Vagina (tissue), 2 donors: ENCODE data around the gene HCN4. TPM values are rescaled to one million over a fixed set of nuclear protein-coding genes. Genes with fewer than 3 reads are reported as not detected.

Experiments
- DNase-seq, 2 donors: peaks; one replicate each; pipeline ENCODE4 v3.0.0-alpha.2; 2017; ENCODE audit errors: extremely low spot score in 2 of 2
- H3K27ac ChIP-seq: fragments of 200-600 bp; sonication (generic); one replicate; pipeline ENCODE4 v1.5.1; 2019
- H3K27me3 ChIP-seq: fragments of 200-600 bp; sonication (generic); one replicate; pipeline ENCODE4 v1.5.1; 2019
- H3K36me3 ChIP-seq, 2 donors: fragments of 200-600 bp; sonication (generic); one replicate each; pipeline ENCODE4 v1.5.1; 2017 to 2019
- H3K4me1 ChIP-seq: fragments of 200-600 bp; sonication (generic); one replicate; pipeline ENCODE4 v1.5.1; 2019
- H3K4me3 ChIP-seq, 2 donors: fragments of 200-600 bp; sonication (generic); 1 replicate in 1 of 2; 2 replicates in 1 of 2; pipeline ENCODE4 v1.5.1; 2016 to 2019
- H3K9me3 ChIP-seq: fragments of 200-600 bp; sonication (generic); one replicate; pipeline ENCODE4 v1.5.1; 2019
- CTCF ChIP-seq, 3 experiments: fragments of 450-650 bp in 2 of 3; fragments of 200-600 bp in 1 of 3; sonication (generic) in 1 of 3; IDR thresholded peaks; one replicate each; pipeline ENCODE4 v1.5.1; 2017 to 2019; ENCODE audit warnings: antibody characterized with exemption in 3 of 3, mild to moderate bottlenecking in 2 of 3, moderate library complexity in 2 of 3
- POLR2A ChIP-seq, 2 donors: fragments of 450-650 bp; IDR thresholded peaks; one replicate each; pipeline ENCODE4 v1.6.1; 2017; ENCODE audit warnings: antibody characterized with exemption in 2 of 2, mild to moderate bottlenecking in 2 of 2, moderate library complexity in 2 of 2
- POLR2AphosphoS5 ChIP-seq, 2 donors: sonication (generic); formaldehyde crosslinking; IDR thresholded peaks; one replicate each; pipeline ENCODE4 v1.9.0; 2017; ENCODE audit warnings: antibody characterized with exemption in 2 of 2, mild to moderate bottlenecking in 2 of 2, low read depth in 1 of 2; ENCODE audit not compliant: insufficient read depth in 1 of 2
- intact Hi-C: fragments of 100-400 bp; cut with DNase I; formaldehyde crosslinking; loops from one replicate; pipeline ENCODE4 v1.15.1; 2023
- total RNA-seq: library from RNA; depleted of rRNA; stranded (reverse); fragments of >200 nt; gene quantifications from one replicate; pipeline ENCODE4 v1.2.3, GENCODE V29; 2016

HCN4 gene
- total RNA-seq, 1 donor from 2014 or later: 0.25 TPM

- TF ChIP-seq POLR2A (IDR thresholded peaks at IDR 0.05) (no peak), POLR2AphosphoS5 (IDR thresholded peaks at IDR 0.05; ENCODE audit: insufficient read depth in 1 of 2, low read depth in 1 of 2) (no peak), CTCF (IDR thresholded peaks at IDR 0.05) (no peak)
- H3K27ac ChIP-seq: no peak overlapping the region
- no peaks in the 10 kb centered on the region for H3K27me3 ChIP-seq
- H3K4me3 ChIP-seq: no peak overlapping the region
- no peaks in the 10 kb centered on the region for H3K9me3 ChIP-seq
- intact Hi-C loops: no loop called here
- DNase-seq: no peak
- no peaks in the 10 kb centered on the region for H3K4me1 ChIP-seq
- H3K36me3 ChIP-seq: peaks cover 0 to 14% of the 10 kb centered on the region in 2 donors
These were observed 73.0 kb downstream of the HCN4 start for GRCh38 chr15:73295630-73296286.

GRCh38 chr15:73293773-73294172 lies 75.0 kb downstream of the HCN4 start:
- DNase-seq: no peak
- peaks cover 0 to 17% of the 10 kb centered on the region in 2 donors for H3K36me3 ChIP-seq

GRCh38 chr15:73291441-73291840 lies 77.3 kb downstream of the HCN4 start:
- intact Hi-C loops: no loop called here
- Histone ChIP-seq H3K4me3 (no peak overlapping the region), H3K27ac (no peak overlapping the region), H3K9me3 (no peaks in the 10 kb centered on the region), H3K4me1 (no peaks in the 10 kb centered on the region), H3K36me3 (peaks cover 0 to 31% of the 10 kb centered on the region in 2 donors), H3K27me3 (no peaks in the 10 kb centered on the region)
- no peak for TF ChIP-seq POLR2A (IDR thresholded peaks at IDR 0.05)
- TF ChIP-seq CTCF (IDR thresholded peaks at IDR 0.05): no peak
- TF ChIP-seq POLR2AphosphoS5 (IDR thresholded peaks at IDR 0.05; ENCODE audit: insufficient read depth in 1 of 2, low read depth in 1 of 2): no peak
- DNase-seq: no peak

More at GRCh38 chr15:73293773-73294172, 75.0 kb downstream of the HCN4 start:
- Histone ChIP-seq H3K9me3 (no peaks in the 10 kb centered on the region), H3K4me3 (no peak overlapping the region), H3K27ac (no peak overlapping the region), H3K4me1 (no peaks in the 10 kb centered on the region), H3K27me3 (no peaks in the 10 kb centered on the region)
- TF ChIP-seq POLR2A (IDR thresholded peaks at IDR 0.05) (no peak), POLR2AphosphoS5 (IDR thresholded peaks at IDR 0.05; ENCODE audit: insufficient read depth in 1 of 2, low read depth in 1 of 2) (no peak)
- intact Hi-C loops: no loop called here

DNA sequence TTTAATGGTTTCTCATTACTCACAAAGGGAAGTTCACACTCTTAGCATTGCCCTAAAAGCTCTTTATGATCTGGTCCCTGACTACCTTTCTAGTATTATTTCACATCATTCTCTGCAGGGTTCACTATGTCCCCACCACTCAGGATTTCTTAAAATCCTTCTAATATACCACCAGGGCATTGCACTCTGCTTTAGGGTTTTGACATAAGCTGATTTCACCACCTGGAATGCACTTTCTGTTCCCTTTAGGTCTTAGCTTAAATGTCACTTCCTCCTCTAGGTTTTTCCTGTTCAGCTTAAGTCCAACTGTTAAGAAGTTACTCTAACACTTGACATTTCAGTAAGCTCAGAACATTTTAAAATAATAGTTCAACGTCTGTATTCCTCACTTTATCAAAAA lies 81.7 kb downstream of the HCN4 start:
- intact Hi-C loops: no loop called here
- H3K4me1 ChIP-seq: no peaks in the 10 kb centered on the region
- no peak overlapping the region for H3K4me3 ChIP-seq
- no peaks in the 10 kb centered on the region for H3K9me3 ChIP-seq
- no peak overlapping the region for H3K27ac ChIP-seq
- DNase-seq: no peak
- peaks cover 0 to 44% of the 10 kb centered on the region in 2 donors for H3K36me3 ChIP-seq
- TF ChIP-seq POLR2AphosphoS5 (IDR thresholded peaks at IDR 0.05; ENCODE audit: insufficient read depth in 1 of 2, low read depth in 1 of 2): no peak
- TF ChIP-seq POLR2A (IDR thresholded peaks at IDR 0.05): no peak
- no peak for TF ChIP-seq CTCF (IDR thresholded peaks at IDR 0.05)
- no peaks in the 10 kb centered on the region for H3K27me3 ChIP-seq

- TF ChIP-seq POLR2AphosphoS5 (IDR thresholded peaks at IDR 0.05; ENCODE audit: insufficient read depth in 1 of 2, low read depth in 1 of 2) (no peak), CTCF (IDR thresholded peaks at IDR 0.05) (no peak), POLR2A (IDR thresholded peaks at IDR 0.05) (no peak)
- no peaks in the 10 kb centered on the region for H3K27me3 ChIP-seq
These were observed 82.4 kb downstream of the HCN4 start for GRCh38 chr15:73286311-73286710.

More at GRCh38 chr15:73286311-73286710, 82.4 kb downstream of the HCN4 start:
- H3K27ac ChIP-seq: no peak overlapping the region
- no peaks in the 10 kb centered on the region for H3K9me3 ChIP-seq
- peaks cover 0 to 44% of the 10 kb centered on the region in 2 donors for H3K36me3 ChIP-seq
- no peak overlapping the region for H3K4me3 ChIP-seq
- DNase-seq: no peak
- intact Hi-C loops: no loop called here
- H3K4me1 ChIP-seq: no peaks in the 10 kb centered on the region
